ENCODE data around the gene PPM1F.

DNA sequence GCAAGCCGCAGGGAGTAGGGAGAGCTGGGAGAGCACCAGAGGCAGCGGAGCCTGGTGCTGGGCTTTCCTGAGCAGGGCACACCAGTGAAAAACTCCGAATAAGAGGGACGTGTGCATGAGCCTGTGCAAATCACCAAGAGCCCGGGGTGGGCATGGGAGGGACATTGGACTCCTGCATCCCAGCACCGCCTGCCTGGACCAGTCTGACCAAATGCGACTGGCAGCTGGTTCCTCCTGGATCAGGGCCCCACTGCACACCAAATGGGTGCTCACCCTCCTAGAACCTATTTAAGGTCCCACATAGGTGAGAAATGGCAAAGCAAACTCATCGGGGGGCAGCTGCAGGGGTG, 3.1 kb downstream of the PPM1F start:
- TF ChIP-seq, protein P1, sequence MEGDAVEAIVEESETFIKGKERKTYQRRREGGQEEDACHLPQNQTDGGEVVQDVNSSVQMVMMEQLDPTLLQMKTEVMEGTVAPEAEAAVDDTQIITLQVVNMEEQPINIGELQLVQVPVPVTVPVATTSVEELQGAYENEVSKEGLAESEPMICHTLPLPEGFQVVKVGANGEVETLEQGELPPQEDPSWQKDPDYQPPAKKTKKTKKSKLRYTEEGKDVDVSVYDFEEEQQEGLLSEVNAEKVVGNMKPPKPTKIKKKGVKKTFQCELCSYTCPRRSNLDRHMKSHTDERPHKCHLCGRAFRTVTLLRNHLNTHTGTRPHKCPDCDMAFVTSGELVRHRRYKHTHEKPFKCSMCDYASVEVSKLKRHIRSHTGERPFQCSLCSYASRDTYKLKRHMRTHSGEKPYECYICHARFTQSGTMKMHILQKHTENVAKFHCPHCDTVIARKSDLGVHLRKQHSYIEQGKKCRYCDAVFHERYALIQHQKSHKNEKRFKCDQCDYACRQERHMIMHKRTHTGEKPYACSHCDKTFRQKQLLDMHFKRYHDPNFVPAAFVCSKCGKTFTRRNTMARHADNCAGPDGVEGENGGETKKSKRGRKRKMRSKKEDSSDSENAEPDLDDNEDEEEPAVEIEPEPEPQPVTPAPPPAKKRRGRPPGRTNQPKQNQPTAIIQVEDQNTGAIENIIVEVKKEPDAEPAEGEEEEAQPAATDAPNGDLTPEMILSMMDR (IDR thresholded peaks at IDR 0.05; ENCODE audit: low read depth, low read length) = no peak
- TF ChIP-seq EZH2phosphoT487 (IDR thresholded peaks at IDR 0.05; ENCODE audit: low read depth) = no peak

Measured in OCI-LY3 (cell line).